AG04449 (cell line): ENCODE data around the gene GCSH.

Experiments used
- CTCF ChIA-PET: fragments of 350-600 bp; formaldehyde crosslinking; extraction: SDS; loops from one replicate; lab custom pipeline; 2021; ENCODE audit warnings: antibody characterized with exemption; lab: Yijun Ruan, JAX
- POLR2A ChIA-PET: fragments of 400-600, 350-600 bp; formaldehyde crosslinking; extraction: SDS; loops from one replicate; lab custom pipeline; 2020; ENCODE audit warnings: antibody characterized with exemption, inconsistent platforms; lab: Yijun Ruan, JAX
- DNase-seq: peaks from one replicate; pipeline ENCODE4 v3.0.0-alpha.2; 2010; ENCODE audit warnings: low read depth, low spot score
- H3K4me3 ChIP-seq: 2 replicates; pipeline ENCODE4 v1.5.1; 2011; ENCODE audit warnings: low read depth, mild to moderate bottlenecking, control low read depth, low read length
- CTCF ChIP-seq: IDR thresholded peaks from one replicate; pipeline ENCODE4 v1.5.1; 2011; ENCODE audit warnings: mild to moderate bottlenecking, moderate library complexity, low read length, control low read depth, inconsistent platforms; ENCODE audit not compliant: insufficient read depth; ENCODE audit errors: missing control alignments

GCSH gene

GRCh38 chr16:81106826-81107503, 10.8 kb upstream of the GCSH start:
- TF ChIP-seq CTCF: no peak
- no peak overlapping the region for H3K4me3 ChIP-seq
- POLR2A ChIA-PET: no interaction called here
- DNase-seq: no peak
- CTCF ChIA-PET: no interaction called here

DNA sequence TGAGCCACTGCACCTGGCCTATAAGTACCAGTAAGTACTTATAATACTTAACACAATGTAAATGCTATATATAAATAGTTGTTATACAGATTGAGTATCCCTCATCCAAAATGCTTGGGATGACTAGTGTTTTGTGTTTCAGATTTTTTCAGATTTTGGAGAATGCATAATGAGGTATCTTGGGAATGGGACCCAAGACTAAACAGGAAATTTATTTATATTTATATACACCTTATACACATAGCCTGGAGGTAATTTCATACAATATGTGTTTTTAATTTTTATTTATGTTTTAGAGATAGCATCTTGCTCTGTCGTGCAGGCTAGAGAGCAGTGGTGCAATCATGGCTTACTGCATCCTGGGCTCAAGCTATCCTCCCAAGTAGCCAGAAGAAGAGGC, 9.8 kb upstream of the GCSH start:
- CTCF ChIA-PET: no interaction called here
- POLR2A ChIA-PET: no interaction called here
- no peak for DNase-seq
- H3K4me3 ChIP-seq: no peak overlapping the region
- TF ChIP-seq CTCF: no peak

GRCh38 chr16:81101702-81102101, 5.5 kb upstream of the GCSH start:
- no peak for TF ChIP-seq CTCF
- no peak for DNase-seq
- no peak overlapping the region for H3K4me3 ChIP-seq
- POLR2A ChIA-PET: no interaction called here
- CTCF ChIA-PET: no interaction called here

DNA sequence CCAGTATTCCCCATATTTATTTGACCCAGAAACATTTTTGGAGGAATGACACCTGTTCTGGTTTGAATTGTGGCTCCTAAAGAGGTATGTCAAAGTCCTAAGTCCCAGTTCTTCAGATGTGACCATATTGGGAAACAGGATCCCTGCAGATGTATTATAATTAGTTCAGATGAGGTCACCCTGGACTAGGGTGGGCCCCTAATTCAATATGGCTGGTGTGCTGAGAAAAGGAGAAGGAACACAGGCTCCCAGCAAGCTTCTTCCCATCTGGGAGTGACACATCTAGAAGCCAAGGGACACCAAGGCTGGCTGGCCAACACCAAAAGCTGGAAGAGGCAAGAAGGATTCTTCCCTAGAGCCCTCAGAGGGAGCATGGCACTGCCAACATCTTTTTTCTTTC, 3.8 kb upstream of the GCSH start:
- ChIA-PET CTCF (no interaction called here), POLR2A (no interaction called here)
- TF ChIP-seq CTCF: no peak

DNA sequence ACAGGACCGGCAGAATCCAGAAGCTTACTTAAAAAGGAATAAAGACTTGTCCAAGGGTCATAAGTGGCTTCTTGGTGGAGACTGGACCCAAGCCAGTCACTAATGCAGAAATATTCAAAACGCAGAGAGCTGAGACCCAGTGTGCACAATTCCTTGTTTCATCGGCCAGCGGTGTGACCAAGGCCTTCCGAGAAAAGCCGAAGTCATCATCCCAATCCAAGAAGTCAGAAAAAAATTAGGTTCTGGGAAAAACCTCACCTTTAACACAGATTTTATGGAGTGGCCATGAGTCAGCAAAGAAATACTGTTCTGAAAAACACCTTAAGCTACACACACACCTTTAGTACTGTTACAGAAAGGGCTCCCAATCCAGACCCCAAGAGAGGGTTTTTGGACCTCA, 1.0 kb upstream of the GCSH start:
- ChIA-PET CTCF (no interaction called here), POLR2A (no interaction called here)
- H3K4me3 ChIP-seq: no peak overlapping the region
- TF ChIP-seq CTCF: no peak
- DNase-seq: no peak

More for the DNA sequence above, 3.8 kb upstream of the GCSH start:
- no peak for DNase-seq
- no peak overlapping the region for H3K4me3 ChIP-seq

GRCh38 chr16:81096715-81097208, 567 bp upstream of the GCSH start:
- peak overlapping the region; percentile 36 for H3K4me3 ChIP-seq
- no peak for TF ChIP-seq CTCF

More at GRCh38 chr16:81096715-81097208, 567 bp upstream of the GCSH start:
- CTCF ChIA-PET: no interaction called here
- DNase-seq: no peak
- POLR2A ChIA-PET: no interaction called here
